GM12873 (cell line): ENCODE data around the gene TRPM8.

ENCODE experiments used
- TF ChIP-seq, protein P1 (sequence below): IDR thresholded peaks from 2 replicates; pipeline ENCODE4 v1.5.1; 2012; ENCODE audit warnings: low read depth, mild to moderate bottlenecking, moderate library complexity, low read length, control low read depth; ENCODE audit not compliant: insufficient read depth; ENCODE audit errors: missing control alignments

TRPM8 gene

DNA sequence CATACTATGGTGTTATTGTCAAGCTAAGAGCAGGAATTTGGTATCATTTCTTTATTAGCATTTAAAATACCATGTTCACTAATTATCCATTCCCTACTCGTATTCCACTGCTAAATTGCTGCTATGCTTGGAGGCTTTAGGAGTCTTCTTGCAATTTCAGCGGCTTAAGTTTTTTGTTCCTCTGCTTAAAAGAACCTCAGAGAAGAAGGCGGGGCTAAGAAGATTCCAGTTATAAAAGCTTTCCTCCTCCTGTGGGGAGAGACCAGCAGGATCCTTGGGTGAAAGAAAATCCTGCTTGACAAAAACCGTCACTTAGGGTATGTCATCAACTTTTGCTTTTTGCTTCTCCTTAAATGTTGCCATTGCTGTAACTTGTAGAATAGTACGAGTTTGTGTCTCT lies at the start of gene TRPM8:
Gene TRPM8 (plus strand): TSS at position 258 of the 400 bp plus-strand sequence. CDS start 9,165 bp downstream, outside the sequence.
- TF ChIP-seq, protein P1, sequence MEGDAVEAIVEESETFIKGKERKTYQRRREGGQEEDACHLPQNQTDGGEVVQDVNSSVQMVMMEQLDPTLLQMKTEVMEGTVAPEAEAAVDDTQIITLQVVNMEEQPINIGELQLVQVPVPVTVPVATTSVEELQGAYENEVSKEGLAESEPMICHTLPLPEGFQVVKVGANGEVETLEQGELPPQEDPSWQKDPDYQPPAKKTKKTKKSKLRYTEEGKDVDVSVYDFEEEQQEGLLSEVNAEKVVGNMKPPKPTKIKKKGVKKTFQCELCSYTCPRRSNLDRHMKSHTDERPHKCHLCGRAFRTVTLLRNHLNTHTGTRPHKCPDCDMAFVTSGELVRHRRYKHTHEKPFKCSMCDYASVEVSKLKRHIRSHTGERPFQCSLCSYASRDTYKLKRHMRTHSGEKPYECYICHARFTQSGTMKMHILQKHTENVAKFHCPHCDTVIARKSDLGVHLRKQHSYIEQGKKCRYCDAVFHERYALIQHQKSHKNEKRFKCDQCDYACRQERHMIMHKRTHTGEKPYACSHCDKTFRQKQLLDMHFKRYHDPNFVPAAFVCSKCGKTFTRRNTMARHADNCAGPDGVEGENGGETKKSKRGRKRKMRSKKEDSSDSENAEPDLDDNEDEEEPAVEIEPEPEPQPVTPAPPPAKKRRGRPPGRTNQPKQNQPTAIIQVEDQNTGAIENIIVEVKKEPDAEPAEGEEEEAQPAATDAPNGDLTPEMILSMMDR, result no peak

DNA sequence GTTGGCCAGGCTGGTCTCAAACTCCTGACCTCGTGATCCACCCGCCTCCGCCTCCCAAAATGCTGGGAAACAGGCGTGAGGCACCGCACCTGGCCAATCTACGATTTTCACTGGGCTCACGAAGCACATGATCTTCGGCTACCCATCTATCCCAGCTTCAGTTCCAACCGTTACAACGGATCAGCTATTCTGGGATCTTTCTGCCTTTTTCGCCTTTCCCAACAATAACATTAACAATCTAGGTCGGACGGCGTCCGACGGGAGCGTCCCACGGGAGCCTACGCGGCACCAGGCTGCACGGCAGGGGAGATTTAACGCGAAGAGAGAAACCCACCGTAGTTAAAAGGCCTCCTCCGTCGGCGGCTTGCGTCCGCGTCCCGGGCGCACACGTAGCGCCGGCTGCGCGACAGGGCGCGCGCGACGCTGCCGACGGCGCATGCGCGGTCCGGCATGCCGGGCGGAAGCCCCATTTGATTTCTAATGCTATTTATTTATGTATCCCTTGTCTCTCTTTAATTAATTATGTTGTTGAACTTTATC lies 49.1 kb upstream of the TRPM8 start, which contains the start of gene MSL3B:
Gene MSL3B (minus strand): TSS at position 394 of the 540 bp plus-strand sequence.
- TF ChIP-seq, protein P1, result no peak

DNA sequence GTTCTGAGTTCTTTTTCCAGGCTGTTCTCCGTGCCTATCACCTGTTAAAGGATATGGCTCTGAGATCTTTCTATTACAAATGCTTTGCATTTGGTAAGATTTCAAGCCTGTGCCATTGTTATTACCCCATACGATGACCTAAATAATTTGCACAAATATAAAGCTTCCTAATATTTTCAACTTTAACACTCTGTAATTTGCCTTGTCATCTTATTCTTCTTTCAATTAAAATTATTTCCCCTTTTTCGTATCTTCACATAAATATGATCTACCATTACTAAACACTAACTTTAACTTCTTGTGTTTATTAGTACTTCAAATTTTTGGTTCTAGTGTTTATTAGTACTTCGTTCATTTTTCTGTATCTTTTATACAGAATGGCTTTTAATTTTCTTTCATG lies 45.7 kb upstream of the TRPM8 start:
- TF ChIP-seq, protein P1, result no peak

DNA sequence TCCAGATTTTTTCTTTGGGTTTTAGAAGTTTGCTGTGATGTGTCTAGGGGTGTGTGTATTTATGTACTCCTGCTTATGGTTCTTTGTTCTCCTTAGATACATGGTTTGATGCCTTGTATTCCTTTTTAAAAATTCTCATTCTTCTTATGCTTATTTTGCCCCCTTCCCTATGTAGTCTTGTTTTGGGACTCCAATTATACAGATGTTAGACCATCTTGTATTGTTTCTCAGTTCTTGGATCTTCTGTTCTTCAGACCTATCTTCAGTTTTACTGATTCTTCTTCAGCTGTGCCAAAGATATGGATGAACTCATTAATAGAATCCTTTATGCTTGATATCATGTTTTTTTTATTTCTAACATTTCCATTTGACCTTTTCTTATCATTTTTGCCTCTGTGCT lies 34.8 kb upstream of the TRPM8 start:
- TF ChIP-seq, protein P1, result no peak

DNA sequence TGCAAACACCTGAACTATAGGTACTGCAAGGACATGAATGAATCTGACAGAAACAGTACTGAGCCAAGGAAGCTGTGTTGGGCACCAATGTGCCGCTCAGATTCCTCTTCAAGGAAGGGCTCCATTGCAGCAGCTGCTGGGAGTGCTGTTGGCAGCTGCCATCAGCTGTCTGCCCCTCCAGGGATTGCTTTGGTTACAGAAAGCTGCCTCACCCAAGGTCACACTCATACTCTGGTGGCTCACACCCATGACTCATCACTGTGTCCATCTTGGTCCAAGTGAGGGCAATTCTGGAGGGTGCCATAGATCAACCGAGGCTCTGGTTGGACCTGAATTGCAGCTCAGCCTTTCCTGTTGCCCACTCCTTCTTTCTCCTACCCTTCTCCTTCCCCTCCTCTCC lies 24.4 kb upstream of the TRPM8 start:
- TF ChIP-seq, protein P1, result no peak

DNA sequence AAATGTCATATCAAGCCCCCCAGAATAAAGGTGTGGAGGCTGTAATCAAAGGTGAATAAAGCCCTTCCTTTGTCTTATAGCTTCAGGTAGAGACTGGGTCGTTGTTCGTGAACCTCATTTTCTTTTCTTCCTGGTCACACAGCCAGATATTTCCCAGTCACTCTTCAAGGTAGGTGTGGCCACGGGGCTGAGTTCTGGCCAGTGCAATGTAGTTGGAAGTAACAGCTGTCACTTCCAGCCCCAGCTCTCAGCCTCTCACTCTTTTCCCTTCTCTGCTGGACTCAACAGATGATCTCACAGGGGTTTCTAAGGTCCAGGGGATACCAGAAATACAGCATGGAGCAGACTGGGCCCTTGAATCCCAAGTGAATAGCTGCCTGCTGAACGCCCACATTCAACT lies 15.8 kb upstream of the TRPM8 start:
- TF ChIP-seq, protein P1, result no peak

DNA sequence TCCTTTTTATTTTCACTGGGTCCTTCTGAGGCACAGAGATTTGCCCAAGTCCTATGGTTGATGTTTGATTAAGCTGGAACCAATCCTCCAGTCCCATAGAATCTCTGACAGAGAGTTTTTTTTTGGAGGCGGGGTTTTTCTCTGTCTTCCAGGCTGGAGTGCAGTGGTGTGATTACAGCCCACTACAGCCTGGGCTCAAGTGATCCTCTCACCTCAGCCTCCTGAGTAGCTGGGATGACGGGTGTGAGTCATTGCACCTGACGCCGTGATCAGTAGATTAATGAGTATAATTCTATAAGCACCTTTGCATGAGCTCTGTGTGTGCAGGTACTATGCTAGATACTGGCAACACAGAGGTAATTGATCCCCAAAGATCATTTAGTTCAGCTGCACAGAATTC lies 15.3 kb upstream of the TRPM8 start:
- TF ChIP-seq, protein P1, result no peak

DNA sequence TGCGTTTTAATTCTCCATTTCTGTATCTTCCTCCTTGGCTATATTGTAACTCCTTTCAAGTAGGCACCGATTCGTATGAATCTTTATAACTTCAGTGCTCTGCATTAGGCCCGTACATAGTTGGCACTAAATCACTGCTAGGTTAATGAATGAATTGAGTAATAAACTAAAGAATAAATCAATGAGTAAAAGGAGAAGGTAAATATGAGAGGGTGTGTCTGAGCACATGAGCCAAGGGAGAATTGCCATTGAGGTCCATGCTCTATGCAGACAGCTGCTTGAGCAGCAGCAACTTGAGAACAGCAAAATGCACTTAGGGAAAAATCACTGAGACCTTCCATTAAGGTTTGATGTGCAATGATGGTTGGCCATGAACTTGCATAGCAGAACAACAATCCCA lies 11.2 kb upstream of the TRPM8 start:
- TF ChIP-seq, protein P1, result no peak
